Tibial nerve (tissue), 4 donors: Measurements from ENCODE around the gene RPS6KA2. TPM values are rescaled to one million over a fixed set of nuclear protein-coding genes. Genes with fewer than 3 reads are reported as not detected.
"Not testable (repeated sequence)": the region's sequence is repeated elsewhere in the genome, so short reads cannot be mapped to it uniquely, and the experiment has no call there.

ENCODE experiments used
- DNase-seq, 2 donors: peaks; one replicate each; pipeline ENCODE4 v3.0.0-alpha.2; 2019; ENCODE audit warnings: low spot score in 2 of 2
- H3K27ac ChIP-seq, 4 donors: fragments of 200-600 bp; sonication (generic) in 3 of 4; one replicate each; pipeline ENCODE4 v1.5.1; 2017 to 2019; ENCODE audit warnings: mild to moderate bottlenecking in 1 of 4
- H3K27me3 ChIP-seq, 2 donors: fragments of 200-600 bp; sonication (generic) in 1 of 2; one replicate each; pipeline versions ENCODE4 v1.5.1 to v1.6.0; 2017 to 2019
- H3K36me3 ChIP-seq, 3 donors: fragments of 200-600 bp; sonication (generic); one replicate each; pipeline ENCODE4 v1.5.1; 2018 to 2019
- H3K4me1 ChIP-seq, 4 donors: fragments of 200-600 bp; sonication (generic) in 3 of 4; one replicate each; pipeline ENCODE4 v1.5.1; 2017 to 2019
- H3K4me3 ChIP-seq, 4 donors: fragments of 200-600 bp; sonication (generic) in 3 of 4; one replicate each; pipeline ENCODE4 v1.5.1; 2017 to 2019; ENCODE audit warnings: mild to moderate bottlenecking in 1 of 4, moderate library complexity in 1 of 4
- H3K9me3 ChIP-seq, 4 donors: fragments of 200-600 bp; sonication (generic) in 3 of 4; one replicate each; pipeline ENCODE4 v1.5.1; 2017 to 2019
- EP300 ChIP-seq, 2 donors: sonication (generic); formaldehyde crosslinking; IDR thresholded peaks; one replicate each; pipeline ENCODE4 v1.6.1; 2017; ENCODE audit warnings: antibody characterized with exemption in 2 of 2, mild to moderate bottlenecking in 1 of 2
- POLR2A ChIP-seq, 2 donors: fragments of 450-650 bp; IDR thresholded peaks; one replicate each; pipeline ENCODE4 v1.6.1; 2017; ENCODE audit warnings: antibody characterized with exemption in 2 of 2, mild to moderate bottlenecking in 2 of 2, moderate library complexity in 2 of 2
- WGBS, 2 donors: methylation state at CpG; one replicate each; pipeline ENCODE4 v1.1.5; 2018; 5-methylcytosine and 5-hydroxymethylcytosine counted together
- total RNA-seq, 4 donors: library from RNA; depleted of rRNA; stranded (reverse); fragments of >200 nt; gene quantifications; one replicate each; pipeline ENCODE4 v1.1.0, GENCODE V29; 2016
- TF ChIP-seq, protein P1 (sequence below), 5 experiments: fragments of 200-600 bp in 3 of 5; fragments of 450-650 bp in 2 of 5; sonication (generic) in 3 of 5; IDR thresholded peaks; one replicate each; pipeline ENCODE4 v1.5.1; 2016 to 2019; ENCODE audit warnings: antibody characterized with exemption in 5 of 5, mild to moderate bottlenecking in 3 of 5, moderate library complexity in 2 of 5

The RPS6KA2 gene
- total RNA-seq, 4 donors from 2014 or later = 89.6 to 153 (median 103) TPM

DNA sequence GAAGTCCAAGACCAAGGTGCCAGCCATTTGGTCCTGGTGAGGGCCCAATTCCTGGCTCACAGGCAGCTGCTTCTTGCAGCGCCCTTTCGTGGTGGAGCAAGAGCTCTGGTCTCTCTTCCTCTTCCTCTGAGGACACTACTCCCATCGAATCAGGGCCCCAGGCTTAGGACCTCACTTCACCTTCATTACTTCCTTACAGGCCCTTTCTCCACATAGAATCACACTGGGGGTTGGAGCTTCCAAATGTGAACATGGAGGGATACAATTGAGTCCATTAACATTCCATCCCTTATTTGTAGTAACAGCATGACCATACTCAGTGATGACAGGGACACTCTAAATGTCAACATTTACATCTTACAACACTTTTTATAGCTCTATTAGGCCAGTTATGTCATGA is 42.9 kb downstream of the RPS6KA2 start:
- DNase-seq = no peak
- Histone ChIP-seq H3K36me3 (no peaks in the 10 kb centered on the region), H3K9me3 (no peaks in the 10 kb centered on the region), H3K27me3 (no peaks in the 10 kb centered on the region), H3K4me1 (peaks cover 0 to 41% (median 4%) of the 10 kb centered on the region in 4 donors), H3K4me3 (no peak overlapping the region), H3K27ac (no peak overlapping the region)
- no peak for TF ChIP-seq POLR2A (IDR thresholded peaks at IDR 0.05)
- TF ChIP-seq, protein P1, sequence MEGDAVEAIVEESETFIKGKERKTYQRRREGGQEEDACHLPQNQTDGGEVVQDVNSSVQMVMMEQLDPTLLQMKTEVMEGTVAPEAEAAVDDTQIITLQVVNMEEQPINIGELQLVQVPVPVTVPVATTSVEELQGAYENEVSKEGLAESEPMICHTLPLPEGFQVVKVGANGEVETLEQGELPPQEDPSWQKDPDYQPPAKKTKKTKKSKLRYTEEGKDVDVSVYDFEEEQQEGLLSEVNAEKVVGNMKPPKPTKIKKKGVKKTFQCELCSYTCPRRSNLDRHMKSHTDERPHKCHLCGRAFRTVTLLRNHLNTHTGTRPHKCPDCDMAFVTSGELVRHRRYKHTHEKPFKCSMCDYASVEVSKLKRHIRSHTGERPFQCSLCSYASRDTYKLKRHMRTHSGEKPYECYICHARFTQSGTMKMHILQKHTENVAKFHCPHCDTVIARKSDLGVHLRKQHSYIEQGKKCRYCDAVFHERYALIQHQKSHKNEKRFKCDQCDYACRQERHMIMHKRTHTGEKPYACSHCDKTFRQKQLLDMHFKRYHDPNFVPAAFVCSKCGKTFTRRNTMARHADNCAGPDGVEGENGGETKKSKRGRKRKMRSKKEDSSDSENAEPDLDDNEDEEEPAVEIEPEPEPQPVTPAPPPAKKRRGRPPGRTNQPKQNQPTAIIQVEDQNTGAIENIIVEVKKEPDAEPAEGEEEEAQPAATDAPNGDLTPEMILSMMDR (IDR thresholded peaks at IDR 0.05) = no peak
- TF ChIP-seq EP300 (IDR thresholded peaks at IDR 0.05) = no peak
- 66 to 74% methylated on average over 3 of the region's 3 CpGs for WGBS, 2 donors

DNA sequence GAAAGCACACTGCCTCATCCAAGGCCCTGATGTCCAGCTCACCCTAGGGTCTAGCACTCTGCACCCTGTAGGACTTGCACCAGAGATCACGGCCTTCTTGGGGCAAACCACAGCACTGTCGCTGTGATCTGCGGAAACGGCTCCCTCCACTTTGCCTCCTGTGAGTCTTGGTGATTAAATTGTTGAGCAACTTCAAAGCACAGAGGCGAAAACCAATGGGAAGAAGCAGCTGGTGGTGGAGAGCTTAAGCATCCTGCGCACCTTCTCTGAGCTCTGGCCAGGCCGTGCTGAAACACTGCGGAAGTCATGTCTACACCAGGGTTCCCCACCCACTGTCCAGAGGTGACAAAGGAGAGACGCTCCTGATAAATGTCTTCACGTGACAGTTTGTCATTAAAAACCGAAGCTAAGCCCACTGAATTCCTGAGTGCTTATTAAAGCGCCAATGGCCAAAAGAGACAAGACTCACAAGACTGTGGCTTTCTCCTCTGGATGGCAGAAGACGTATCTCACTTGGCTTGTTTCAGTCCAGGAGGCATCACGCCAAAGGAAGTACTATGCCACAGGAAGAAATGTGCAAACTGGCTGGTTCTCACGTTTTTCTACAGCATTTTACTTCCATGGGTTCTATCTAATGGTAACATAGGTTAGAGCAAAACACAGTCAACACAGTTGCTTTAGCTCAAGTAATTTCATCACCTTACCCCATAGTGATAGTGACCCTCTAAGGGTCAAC is 43.7 kb downstream of the RPS6KA2 start:
- WGBS, 2 donors = 77 to 82% methylated on average over 15 of the region's 15 CpGs
- no peak overlapping the region for H3K27ac ChIP-seq
- TF ChIP-seq, protein P1 (IDR thresholded peaks at IDR 0.05) = no peak
- TF ChIP-seq POLR2A (IDR thresholded peaks at IDR 0.05) (no peak), EP300 (IDR thresholded peaks at IDR 0.05) (no peak)

DNA sequence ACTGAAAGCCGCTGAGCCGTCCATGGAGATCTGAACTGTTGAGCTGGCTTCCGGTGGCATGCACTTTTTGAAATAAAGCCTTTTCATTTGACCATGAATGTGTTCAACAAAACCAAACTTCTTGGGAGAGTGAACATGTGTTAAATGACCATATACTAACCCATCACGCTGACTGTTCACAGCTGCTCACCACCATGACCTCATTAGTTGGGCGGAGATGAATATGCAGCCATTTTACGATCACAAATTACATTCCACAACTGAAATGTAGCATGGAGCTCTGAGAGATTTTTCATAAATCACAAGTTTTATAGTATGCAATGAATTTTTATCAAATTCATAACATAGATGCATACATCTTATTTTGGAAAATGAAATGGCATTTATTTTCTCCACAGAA is 44.8 kb downstream of the RPS6KA2 start:
- H3K36me3 ChIP-seq = peaks cover 0 to 1% (median 0%) of the 10 kb centered on the region in 3 donors
- TF ChIP-seq EP300 (IDR thresholded peaks at IDR 0.05) (no peak), POLR2A (IDR thresholded peaks at IDR 0.05) (no peak)
- TF ChIP-seq, protein P1 (IDR thresholded peaks at IDR 0.05) = no peak
- DNase-seq = no peak
- peaks cover 0 to 2% (median 0%) of the 10 kb centered on the region in 4 donors for H3K9me3 ChIP-seq
- no peak overlapping the region for H3K27ac ChIP-seq
- no peaks in the 10 kb centered on the region for H3K27me3 ChIP-seq
- H3K4me3 ChIP-seq = no peak overlapping the region
- WGBS, 2 donors = 52% methylated on average over 6 of the region's 6 CpGs
- H3K4me1 ChIP-seq = peaks cover 0 to 27% (median 0%) of the 10 kb centered on the region in 4 donors

More for the DNA sequence above, 43.7 kb downstream of the RPS6KA2 start:
- Histone ChIP-seq H3K4me1 (peaks cover 0 to 33% (median under 1%) of the 10 kb centered on the region in 4 donors), H3K9me3 (no peaks in the 10 kb centered on the region), H3K4me3 (no peak overlapping the region), H3K36me3 (no peaks in the 10 kb centered on the region), H3K27me3 (no peaks in the 10 kb centered on the region)
- DNase-seq = no peak

DNA sequence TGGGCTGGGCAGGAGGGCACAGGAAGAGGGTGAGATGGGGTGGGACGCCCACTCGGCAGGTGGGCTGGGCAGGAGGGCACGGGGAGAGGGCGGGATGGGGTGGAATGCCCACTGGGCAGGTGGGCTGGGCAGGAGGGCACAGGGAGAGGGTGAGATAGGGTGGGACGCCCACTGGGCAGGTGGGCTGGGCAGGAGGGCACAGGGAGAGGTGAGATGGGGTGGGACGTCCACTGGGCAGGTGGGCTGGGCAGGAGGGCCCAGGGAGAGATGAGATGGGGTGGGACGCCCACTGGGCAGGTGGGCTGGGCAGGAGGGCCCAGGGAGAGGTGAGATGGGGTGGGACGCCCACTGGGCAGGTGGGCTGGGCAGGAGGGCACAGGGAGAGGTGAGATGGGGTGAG is 45.2 kb downstream of the RPS6KA2 start:
- H3K4me3 ChIP-seq, H3K27me3 ChIP-seq: not testable (repeated sequence)
- 90 to 92% methylated on average over 8 of the region's 8 CpGs for WGBS, 2 donors

DNA sequence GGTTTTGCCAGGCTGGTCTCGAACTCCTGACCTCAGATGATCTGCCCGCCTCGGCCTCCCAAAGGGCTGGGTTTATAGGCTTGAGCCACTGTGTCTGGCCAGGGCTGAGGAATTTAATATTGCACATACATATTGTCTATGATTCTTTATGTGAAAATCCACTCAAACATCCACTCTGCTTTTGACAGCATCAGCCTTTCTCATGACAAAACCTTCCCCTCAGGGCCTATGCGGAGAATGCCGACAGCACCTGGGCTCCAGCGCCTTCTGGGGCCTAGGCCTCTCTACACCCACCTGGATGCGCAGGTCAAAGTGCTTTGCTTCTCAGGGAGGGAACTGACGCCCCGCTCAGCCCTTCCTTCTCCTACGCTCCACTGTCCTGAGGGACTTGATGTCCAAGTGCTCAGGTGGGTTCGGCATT is 46.0 kb downstream of the RPS6KA2 start:
- Histone ChIP-seq H3K4me1 (peaks cover 0 to 27% (median 0%) of the 10 kb centered on the region in 4 donors), H3K27me3 (no peaks in the 10 kb centered on the region), H3K36me3 (peaks cover 0 to 12% (median 0%) of the 10 kb centered on the region in 3 donors), H3K27ac (no peak overlapping the region), H3K9me3 (peaks cover 0 to 3% (median 0%) of the 10 kb centered on the region in 4 donors), H3K4me3 (no peak overlapping the region)
- no peak for TF ChIP-seq POLR2A (IDR thresholded peaks at IDR 0.05)
- TF ChIP-seq, protein P1 (IDR thresholded peaks at IDR 0.05) = no peak
- no peak for TF ChIP-seq EP300 (IDR thresholded peaks at IDR 0.05)
- no peak for DNase-seq
- 89 to 91% methylated on average over 11 of the region's 11 CpGs for WGBS, 2 donors

More for the DNA sequence above, 45.2 kb downstream of the RPS6KA2 start:
- peaks cover 0 to 27% (median 0%) of the 10 kb centered on the region in 4 donors for H3K4me1 ChIP-seq
- H3K9me3 ChIP-seq, DNase-seq, H3K27ac ChIP-seq, H3K36me3 ChIP-seq: not testable (repeated sequence)
